ENCODE measurements around the gene CRB1.
A peak's percentile ranks its signal among the peaks of the same experiment; 100 is the strongest.

CRB1 gene

GRCh38 chr1:197437601-197438000, 169.5 kb downstream of the CRB1 start:
- no peak overlapping the region for H3K4me3 ChIP-seq (ENCODE audit: control insufficient read depth, low read depth, low read length)
- no peak for TF ChIP-seq CTCF (IDR thresholded peaks at IDR 0.05; ENCODE audit: control insufficient read depth, insufficient read depth, low read depth, low read length, missing control alignments)
- no peak for DNase-seq (ENCODE audit: low read depth)

- TF ChIP-seq CTCF (IDR thresholded peaks at IDR 0.05; ENCODE audit: control insufficient read depth, insufficient read depth, low read depth, low read length, missing control alignments), result no peak
- DNase-seq (ENCODE audit: low read depth), result no peak
- H3K4me3 ChIP-seq (ENCODE audit: control insufficient read depth, low read depth, low read length), result no peak overlapping the region
Observed at GRCh38 chr1:197438010-197438790, 170.1 kb downstream of the CRB1 start.

- TF ChIP-seq CTCF (IDR thresholded peaks at IDR 0.05; ENCODE audit: control insufficient read depth, insufficient read depth, low read depth, low read length, missing control alignments), result no peak
- H3K4me3 ChIP-seq (ENCODE audit: control insufficient read depth, low read depth, low read length), result no peak overlapping the region
- DNase-seq (ENCODE audit: low read depth), result no peak
Observed at GRCh38 chr1:197439708-197440280, 171.7 kb downstream of the CRB1 start.

- no peak overlapping the region for H3K4me3 ChIP-seq (ENCODE audit: control insufficient read depth, low read depth, low read length)
- TF ChIP-seq CTCF (IDR thresholded peaks at IDR 0.05; ENCODE audit: control insufficient read depth, insufficient read depth, low read depth, low read length, missing control alignments), result no peak
- no peak for DNase-seq (ENCODE audit: low read depth)
Observed at GRCh38 chr1:197440715-197441114, 172.7 kb downstream of the CRB1 start.

- TF ChIP-seq CTCF (IDR thresholded peaks at IDR 0.05; ENCODE audit: control insufficient read depth, insufficient read depth, low read depth, low read length, missing control alignments), result no peak
- DNase-seq (ENCODE audit: low read depth), result no peak
- no peak overlapping the region for H3K4me3 ChIP-seq (ENCODE audit: control insufficient read depth, low read depth, low read length)
Observed at GRCh38 chr1:197441999-197442414, 174.0 kb downstream of the CRB1 start.

GRCh38 chr1:197444755-197445154, 176.7 kb downstream of the CRB1 start:
- peak; percentile 7 for DNase-seq (ENCODE audit: low read depth)
- no peak for TF ChIP-seq CTCF (IDR thresholded peaks at IDR 0.05; ENCODE audit: control insufficient read depth, insufficient read depth, low read depth, low read length, missing control alignments)
- no peak overlapping the region for H3K4me3 ChIP-seq (ENCODE audit: control insufficient read depth, low read depth, low read length)
